NCI-H1105 (cell line): Measurements from ENCODE around the gene ZNF154.
A peak's percentile ranks its signal among the peaks of the same experiment; 100 is the strongest.
"Not testable (repeated sequence)": the region's sequence is repeated elsewhere in the genome, so short reads cannot be mapped to it uniquely, and the experiment has no call there.

ENCODE experiments used
- DNase-seq: peaks from one replicate; lab custom pipeline; 2025; lab: John Stamatoyannopoulos, UW

The ZNF154 gene

DNA sequence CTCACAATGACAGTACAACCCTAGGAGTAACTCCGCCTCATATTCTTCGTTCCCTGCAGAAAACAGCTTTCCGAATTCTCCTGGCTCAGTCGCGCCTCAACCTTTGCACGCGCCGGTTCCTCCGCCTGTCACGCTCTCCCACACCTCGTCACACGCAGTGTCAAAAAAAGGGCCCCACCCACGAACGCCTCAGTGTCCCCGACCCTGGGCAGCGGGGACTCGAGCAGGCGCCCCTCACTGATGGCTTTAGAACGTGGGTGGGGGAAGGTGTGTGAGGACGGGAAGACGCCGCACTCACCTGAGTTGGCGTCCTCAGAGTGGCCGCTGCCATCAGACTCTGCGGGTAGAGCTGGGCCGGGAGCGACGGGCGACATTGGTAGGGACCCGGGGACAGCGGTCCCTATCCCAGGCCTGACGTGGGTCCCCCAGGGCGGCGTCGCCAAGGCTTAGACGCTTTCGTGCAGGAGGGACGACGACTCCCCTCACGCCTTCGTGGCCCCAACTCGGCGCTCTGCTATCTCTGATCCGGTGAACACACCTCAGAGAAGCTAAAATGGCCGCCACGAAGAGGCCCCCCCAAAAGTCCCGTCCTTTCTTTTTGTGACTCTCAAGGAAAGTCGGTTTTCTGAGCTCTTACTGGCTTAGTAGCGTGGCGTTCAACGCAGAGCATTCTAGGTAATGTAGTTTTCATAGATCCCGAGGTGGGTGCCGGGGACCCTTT is at the start of gene ZNF154:
Gene ZNF154, minus strand, starts transcription at position 564 of the 721 bp plus-strand sequence. Its CDS starts 233 bp downstream, at position 331.
- DNase-seq, result no peak

DNA sequence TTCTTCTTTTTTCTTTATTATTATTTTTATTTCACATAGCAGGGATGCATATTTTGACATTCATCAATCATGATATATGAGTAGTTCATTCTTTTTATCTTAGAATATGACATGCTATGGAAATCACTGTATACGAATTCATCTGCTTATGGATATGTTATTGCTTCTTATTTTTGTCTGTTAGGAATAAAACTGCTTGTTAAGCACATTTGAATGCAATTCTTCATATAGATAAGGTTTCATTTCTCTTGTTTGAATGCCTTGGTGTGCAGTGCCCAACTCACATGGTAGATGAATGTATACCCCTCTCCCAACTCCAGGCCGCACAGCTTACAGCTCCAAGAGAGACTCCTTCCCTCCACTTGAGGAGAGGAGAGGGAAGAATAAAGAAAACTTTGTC is 48.9 kb upstream of the ZNF154 start:
- no peak for DNase-seq

DNA sequence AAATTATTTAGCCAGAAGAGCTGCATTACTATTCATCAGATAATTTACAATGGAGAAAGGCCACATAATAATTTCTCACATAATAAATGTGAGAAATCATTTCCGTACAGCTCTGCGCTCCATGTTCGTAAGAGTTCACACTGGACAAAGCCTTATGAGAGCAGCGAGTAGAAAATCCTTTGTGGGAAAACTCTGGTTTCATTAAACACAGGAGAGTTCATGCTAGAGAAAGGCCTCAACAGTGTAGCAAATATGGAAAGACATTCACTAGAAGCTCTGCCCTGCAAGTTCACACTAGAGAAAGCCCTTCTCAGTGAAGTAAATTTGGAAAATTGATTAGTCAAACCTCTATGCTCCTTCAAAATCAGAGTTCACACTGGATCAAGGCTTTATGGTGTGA is 46.0 kb upstream of the ZNF154 start:
- no peak for DNase-seq

DNA sequence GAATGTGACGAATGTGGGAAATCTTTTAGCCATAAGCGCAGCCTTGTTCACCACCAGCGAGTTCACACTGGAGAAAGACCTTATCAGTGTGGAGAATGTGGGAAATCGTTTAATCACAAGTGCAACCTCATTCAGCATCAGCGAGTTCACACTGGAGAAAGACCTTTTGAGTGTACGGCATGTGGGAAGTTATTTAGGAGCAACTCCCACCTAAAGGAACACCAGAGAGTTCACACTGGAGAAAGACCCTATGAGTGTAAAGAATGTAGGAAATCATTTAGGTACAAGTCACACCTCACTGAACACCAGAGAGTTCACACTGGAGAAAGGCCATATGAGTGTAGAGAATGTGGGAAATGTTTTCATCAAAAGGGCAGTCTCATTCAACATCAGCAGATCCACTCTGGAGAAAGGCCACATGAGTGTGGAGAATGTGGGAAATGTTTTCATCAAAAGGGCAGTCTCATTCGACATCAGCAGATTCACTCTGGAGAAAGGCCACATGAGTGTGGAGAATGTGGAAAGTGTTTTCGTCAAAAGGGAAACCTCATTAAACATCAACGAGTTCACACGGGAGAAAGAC is 45.2 kb upstream of the ZNF154 start:
- no peak for DNase-seq

DNA sequence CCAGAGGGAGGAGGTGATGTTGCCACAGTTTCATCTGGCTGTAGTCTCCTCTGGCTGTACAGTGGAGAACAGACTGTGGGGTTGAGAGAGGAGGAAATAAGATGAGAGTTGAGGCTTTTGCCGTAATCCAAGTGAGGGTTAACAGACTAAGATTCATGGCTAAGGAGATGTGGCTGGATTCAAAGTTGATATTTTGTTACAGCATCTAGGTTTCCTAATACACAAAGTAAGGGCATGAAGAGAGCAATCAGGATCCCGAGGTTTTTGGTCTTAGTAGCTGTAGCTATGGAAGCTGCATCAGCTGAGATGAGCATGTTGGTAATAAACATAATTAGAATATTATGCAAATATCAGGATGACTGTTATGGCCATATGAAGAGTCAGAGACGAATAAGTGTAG is 39.0 kb upstream of the ZNF154 start:
- DNase-seq, result no peak

DNA sequence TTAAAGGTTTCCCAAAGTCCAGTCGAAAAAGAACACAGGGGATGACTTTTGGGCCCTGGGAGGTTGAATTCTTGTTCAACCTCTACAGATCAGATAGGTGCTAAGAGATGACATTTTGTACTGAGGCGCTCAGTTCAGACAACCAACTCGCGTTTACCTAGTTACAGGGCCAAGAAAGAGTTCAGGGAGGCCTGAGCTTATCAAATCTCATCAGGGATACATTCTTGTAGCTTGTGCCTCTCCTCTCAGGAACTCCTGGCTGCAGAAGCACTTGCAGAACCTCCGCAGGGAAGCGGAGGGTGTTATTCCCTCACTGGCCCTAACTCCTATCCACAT is 38.4 kb upstream of the ZNF154 start:
- DNase-seq, result no peak

DNA sequence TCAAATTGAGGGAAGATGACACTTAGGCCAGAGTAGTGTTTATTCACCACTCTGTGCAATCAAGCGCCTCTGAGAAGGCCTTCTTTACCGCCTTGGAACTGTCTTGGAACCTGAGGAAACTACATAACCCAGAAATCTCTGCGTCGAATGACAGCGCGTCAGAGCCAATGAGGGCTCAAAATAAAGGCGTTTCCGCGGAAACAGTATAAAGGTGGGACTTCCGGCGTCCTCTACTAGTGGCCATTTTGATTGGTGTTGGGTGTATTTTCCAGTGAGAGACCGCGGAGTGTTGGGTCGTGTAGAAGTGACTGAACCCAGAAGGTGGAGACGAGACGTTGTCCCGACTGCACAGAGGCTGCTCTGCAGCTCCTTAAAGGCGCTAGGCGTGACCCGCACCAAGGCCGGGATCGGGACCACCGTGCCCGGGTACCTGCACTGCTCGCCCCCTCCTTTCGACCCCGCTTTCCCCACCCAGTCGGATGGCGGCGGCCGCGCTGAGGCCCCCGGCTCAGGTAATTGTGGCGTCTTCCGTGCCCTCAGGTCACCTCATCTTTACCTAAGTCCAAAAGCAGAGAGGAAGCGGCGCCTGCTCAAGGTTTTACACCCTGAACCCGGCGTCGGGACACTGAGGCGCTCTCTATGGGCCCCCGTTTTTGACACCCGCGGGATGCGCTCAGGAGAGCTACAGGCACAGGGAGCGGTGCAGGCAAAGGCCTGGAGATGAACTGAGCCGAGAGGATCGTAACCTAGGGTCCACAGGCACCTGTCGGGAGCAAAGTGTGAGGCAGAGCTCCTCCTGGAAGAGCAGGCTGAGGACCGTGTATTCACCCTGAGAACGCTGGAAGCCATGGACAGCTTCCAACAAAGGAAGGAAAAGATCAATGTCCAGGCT is 37.8 kb upstream of the ZNF154 start, which contains the start of gene ZNF776:
Gene ZNF776, plus strand, starts transcription at position 236 of the 892 bp plus-strand sequence. Its CDS starts 244 bp downstream, at position 480.
- DNase-seq, result peak; percentile 93

DNA sequence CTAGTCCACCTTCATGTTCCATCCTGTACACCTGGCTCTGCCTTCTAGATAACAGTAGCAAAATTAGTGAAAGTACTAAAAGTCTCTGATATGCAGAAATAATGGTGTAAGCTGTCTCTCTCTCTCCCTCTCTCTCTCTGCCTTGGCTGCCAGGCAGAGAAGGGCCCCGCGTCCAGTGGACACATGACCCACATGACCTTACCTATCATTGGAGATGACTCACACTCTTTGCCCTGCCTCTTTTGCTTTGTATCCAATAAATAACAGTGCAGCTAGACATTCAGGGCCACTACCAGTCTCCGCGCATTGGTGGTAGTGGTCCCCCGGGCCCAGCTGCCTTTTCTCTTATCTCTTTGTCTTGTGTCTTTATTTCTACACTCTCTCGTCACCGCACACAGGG is 29.8 kb upstream of the ZNF154 start:
- DNase-seq, result not testable (repeated sequence)

DNA sequence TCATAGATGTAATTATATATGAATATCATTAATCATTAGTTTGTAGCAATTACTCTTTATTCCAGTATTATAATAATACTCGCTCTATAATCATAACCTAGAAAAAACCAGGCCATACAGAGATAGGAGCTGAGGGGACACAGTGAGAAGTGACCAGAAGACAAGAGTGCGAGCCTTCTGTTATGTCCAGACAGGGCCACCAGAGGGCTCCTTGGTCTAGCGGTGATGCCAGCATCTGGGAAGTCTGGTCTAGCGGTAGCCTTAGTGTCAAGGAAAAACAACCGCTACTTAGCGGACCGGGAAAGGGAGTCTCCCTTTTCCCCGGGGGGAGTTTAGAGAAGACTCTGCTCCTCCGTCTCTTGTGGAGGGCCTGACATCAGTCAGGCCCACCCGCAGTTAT is 29.3 kb upstream of the ZNF154 start:
- not testable (repeated sequence) for DNase-seq

DNA sequence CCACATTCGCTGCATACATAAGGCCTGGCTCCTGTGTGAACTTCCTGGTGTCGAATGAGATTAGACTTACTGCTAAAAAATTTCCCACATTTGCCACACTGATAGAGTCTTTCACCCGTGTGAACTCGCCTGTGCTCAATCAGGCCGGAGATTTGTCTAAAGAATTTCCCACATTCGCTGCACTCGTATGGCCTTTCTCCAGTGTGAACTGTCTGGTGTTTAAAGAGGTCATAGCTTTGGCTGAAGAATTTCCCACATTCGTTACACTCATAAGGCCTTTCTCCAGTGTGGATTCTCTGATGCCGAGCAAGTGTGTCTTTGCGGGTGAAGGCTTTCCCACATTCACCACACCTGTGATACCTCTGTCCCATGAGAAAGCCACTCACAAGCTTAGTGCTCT is 11.9 kb upstream of the ZNF154 start:
- DNase-seq, result no peak

DNA sequence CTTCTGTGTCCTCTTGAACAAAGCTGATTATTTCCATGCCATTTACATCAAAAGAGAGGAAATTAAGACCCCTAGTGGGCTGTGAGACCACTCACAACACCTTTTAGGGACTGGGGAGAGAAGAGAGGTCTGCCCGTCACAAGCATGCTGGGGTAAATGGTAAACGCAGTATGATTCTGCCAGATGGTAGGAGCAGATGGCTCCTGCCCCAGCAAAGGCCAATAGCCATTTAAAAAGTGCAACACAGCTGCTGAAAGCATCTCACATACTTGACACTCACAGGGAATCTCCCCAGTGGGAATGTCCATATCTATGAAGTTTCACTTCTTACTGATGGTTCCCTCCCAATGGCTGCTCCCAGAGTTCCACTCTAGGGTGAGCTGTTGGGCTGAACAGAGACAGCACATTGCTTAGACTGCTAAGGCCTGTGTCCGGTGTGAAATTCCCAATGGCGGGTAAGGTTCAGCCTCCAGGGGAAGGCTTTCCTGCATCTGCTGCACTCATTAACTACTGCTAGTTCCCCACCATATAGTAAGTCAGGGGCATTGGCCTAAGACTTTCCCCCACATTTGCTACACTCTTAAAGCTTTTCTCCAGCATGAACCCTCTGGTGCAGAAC is 11.0 kb upstream of the ZNF154 start:
- DNase-seq, result no peak

DNA sequence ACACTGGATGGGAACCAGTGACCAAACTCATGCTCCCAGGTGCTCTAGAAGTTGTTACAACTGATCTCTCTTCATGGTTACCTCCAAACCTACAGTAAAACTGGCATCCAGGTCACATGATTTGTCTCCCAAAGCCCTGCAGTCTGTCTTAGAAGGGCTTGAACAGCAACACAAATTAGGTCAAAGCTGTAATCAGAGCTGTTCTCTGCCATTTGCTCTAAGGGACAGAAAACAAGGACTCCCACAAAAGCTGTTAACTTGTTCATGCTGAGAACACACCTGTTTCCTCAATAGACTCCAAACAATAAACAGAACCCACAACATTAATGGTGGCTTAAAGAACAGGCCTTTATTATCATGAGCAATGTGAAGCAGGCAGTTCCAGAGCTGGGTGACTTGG is 10.4 kb upstream of the ZNF154 start:
- DNase-seq, result no peak

DNA sequence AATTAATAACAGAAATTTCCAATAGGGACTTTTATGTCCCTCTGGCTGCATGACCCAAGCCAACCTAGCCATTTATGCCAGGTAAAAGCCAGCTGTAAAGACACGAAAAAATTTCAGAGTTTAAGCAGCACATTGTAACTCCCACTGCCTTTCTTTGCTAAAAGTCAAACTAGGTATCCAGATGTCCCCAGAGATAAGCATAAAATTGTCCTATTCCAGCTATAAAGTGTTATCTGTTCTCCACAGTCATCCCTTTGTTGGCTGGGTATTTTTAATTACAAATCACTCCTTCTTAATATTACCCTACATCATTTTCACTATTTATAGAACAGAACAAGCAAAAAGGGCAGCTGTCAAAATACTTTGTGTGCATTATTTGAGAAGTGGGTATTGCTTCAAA is 3.2 kb upstream of the ZNF154 start:
- no peak for DNase-seq

DNA sequence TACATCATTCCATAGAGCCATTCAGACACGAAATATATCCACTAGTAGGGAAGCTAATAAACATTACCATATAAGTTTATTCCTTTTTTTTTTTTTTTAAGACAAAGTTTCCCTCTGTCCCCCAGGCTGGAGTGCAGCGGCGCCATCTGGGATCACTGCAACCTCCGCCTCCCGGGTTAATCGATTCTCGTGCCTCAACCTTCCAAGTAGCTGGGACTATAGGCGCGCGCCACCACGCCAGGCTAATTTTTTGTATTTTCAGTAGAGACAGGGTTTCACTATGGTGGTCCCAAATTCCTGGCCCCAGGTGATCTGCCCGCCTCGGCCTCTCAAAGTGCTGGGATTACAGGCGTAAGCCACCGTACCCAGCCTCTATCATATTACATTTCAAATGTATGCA is 612 bp upstream of the ZNF154 start:
- no peak for DNase-seq

DNA sequence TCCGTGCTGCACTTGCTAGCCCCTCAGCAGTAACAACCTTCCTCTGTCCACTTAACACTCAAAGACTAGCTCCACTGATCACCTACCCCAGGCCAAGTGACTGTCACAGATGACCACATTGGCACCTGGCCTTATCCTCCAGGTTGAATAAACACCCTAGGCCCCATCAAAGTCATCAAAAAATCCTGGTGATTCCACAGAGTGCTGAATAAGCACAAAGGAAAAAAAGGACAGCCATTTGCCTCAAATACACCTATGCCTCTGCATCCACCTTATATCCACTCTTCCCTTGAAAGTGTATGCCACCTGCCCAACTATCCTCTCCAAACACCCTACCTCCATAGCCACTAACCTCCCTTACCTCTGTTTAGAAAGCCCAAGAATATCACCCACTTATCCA is 2.7 kb downstream of the ZNF154 start:
- DNase-seq, result no peak

DNA sequence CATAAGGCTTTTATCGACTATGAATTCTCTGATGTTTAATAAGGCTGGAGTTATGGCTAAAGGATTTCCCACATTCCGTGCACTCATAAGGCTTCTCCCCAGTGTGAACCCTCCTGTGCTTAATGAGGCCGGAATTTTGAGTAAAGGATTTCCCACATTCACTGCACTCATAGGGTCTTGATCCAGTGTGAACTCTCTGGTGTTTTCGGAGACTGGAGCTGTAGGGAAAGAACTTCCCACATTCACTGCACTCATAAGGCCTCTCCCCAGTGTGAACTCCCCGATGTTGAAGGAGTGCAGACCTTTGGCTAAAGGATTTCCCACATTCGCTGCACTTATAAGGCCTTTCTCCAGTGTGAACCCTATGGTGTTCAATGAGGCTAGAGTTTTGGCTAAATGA is 7.4 kb downstream of the ZNF154 start:
- no peak for DNase-seq

DNA sequence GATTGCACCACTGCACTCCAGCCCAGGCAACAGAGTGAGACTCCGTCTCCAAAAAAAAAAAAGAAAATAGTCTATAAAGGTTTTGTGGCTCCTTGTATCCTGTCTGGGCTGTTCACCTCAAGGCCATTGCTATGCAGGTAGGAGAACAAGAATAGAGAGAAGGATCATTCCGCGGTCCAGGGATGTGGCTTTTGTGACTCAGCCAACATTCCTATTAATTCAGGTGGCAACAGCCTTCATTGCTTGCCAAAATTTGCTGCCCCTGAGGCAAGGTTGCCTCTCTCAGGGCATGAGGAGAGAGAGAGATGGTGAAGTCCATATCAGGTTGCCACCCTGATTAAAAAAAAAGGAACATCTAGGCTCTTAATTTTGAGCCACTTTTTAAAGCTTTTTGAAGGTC is 19.3 kb downstream of the ZNF154 start:
- no peak for DNase-seq

DNA sequence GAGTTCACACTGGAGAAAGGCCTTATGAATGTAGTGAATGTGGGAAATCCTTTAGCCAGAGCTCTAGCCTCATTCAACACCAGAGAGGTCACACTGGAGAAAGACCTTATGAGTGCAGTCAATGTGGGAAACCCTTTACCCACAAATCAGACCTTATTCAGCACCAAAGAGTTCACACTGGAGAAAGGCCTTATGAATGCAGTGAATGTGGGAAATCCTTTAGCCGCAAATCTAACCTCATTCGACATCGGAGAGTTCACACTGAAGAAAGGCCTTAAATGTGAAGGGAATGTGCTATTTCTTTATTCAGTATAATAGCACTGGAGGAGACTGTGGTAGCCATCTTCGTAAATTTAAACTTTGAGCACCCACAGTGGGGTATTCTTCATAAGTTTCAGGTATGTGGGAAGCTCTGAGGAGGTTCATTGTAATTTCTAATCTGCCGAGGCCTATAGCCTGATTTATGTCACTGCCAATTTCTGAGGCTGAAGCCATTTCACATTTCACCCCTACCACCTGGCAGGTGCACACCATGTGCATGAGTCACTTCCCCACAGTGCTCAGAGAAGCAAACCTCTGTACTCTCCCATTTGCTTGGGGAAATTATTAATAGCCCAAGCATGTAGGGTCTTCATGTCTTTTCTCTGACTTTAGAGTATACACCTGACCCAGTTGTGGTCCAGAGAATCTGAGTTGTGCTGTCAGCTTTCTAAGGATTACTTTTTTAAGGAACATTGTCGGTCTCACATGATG is 20.8 kb downstream of the ZNF154 start:
- DNase-seq, result no peak

DNA sequence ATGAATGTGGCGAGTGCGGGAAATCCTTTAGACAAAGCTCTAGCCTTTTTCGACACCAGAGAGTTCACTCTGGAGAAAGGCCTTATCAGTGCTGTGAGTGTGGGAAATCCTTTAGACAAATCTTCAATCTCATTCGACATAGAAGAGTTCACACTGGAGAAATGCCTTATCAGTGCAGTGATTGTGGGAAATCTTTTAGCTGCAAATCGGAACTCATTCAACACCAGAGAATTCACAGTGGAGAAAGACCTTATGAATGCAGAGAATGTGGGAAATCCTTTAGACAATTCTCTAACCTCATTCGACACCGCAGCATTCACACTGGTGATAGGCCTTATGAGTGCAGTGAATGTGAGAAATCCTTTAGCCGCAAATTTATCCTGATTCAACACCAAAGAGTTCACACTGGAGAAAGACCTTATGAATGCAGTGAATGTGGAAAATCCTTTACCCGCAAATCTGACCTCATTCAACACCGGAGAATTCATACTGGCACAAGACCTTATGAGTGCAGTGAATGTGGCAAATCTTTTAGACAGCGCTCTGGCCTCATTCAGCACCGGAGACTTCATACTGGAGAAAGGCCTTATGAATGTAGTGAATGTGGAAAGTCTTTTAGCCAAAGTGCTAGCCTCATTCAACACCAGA is 21.5 kb downstream of the ZNF154 start:
- no peak for DNase-seq

DNA sequence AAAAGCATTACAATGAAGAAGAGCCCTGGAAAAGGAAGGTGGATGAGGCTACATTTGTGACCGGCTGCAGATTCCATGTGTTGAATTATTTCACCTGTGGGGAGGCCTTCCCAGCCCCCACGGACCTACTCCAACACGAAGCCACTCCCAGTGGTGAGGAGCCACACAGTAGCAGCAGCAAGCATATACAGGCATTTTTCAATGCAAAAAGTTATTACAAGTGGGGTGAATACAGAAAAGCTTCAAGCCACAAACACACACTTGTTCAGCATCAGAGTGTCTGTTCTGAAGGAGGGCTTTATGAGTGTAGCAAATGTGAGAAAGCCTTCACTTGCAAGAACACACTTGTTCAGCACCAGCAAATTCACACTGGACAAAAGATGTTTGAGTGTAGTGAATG is 22.3 kb downstream of the ZNF154 start:
- no peak for DNase-seq

DNA sequence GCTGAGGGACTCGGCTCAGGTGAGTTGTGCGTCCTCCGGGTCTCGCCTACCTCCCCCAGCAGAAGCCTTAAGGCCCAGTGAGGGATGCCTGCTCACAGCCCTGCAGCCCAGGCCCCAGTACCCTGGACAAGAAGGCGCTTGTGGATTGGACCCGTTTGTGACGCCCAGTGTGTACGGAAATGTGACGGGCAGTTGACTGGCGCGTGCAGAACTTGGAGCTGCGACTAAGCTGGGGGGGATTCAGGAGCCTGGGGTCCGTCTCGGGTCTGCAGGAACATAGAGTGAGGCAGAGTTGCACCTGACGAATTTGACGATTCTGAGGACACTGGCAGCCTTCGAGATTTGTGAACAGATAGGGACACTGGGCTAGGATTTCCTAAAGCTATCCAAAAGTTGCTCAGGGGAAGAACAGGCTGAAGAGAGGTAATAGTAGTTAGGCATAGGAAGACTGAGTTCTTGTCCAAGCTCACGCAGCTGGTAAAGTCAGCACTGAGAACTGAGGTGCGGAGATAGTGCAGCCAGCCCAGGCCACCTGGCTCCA is 26.7 kb downstream of the ZNF154 start:
- DNase-seq, result no peak
